NCI-H1092 treated with DMSO at 0.1 percent for 48 hours (cell line): ENCODE results near the gene AMIGO1.
A peak's percentile ranks its signal among the peaks of the same experiment; 100 is the strongest.

Experiments used
- DNase-seq: peaks from one replicate; lab custom pipeline; 2025; lab: John Stamatoyannopoulos, UW

The AMIGO1 gene, protein sequence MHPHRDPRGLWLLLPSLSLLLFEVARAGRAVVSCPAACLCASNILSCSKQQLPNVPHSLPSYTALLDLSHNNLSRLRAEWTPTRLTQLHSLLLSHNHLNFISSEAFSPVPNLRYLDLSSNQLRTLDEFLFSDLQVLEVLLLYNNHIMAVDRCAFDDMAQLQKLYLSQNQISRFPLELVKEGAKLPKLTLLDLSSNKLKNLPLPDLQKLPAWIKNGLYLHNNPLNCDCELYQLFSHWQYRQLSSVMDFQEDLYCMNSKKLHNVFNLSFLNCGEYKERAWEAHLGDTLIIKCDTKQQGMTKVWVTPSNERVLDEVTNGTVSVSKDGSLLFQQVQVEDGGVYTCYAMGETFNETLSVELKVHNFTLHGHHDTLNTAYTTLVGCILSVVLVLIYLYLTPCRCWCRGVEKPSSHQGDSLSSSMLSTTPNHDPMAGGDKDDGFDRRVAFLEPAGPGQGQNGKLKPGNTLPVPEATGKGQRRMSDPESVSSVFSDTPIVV

GRCh38 chr1:109509176-109510134, at the start of gene AMIGO1:
AMIGO1 (minus strand) TSS chr1:109509727; CDS start chr1:109508912, 815 bp downstream.
- peak; percentile 59 for DNase-seq

DNA sequence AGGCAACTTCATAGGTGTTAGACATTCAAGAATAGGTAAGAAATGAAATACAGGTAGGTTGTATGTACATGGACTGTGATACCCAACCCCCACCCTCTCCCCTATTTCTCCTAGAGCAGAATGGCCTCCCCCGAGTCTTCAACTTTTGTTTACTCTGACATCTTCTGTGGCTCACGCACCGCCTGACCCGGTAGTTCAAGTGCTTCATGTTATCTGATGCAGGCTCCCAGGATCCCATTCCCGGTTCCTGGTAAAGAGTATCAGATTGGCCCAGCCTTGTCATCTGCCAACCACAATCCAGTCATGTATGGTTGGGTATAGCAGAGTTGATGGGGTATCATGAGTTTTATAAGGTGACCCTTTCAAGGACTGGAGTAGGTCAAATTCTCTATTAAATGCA, 48.0 kb upstream of the AMIGO1 start:
- DNase-seq = no peak

DNA sequence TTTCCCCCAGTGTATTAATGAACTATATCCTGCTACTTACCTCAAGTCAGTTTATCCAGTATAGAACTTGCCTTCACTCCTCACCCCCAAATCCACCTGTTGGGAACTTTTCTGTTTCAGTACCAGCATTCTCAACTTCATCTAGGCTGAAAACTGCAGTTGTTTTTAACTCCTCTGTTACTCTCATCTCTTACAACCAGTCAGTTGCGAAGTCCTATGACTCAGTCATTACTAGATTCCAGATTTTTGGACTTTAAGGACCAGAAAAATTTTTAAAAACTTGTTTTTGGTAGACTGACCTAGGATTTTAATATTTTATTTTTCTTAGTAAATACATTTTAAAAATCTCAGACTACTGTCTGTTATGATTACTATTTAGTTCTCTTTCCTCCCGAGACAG, 47.0 kb upstream of the AMIGO1 start:
- no peak for DNase-seq

DNA sequence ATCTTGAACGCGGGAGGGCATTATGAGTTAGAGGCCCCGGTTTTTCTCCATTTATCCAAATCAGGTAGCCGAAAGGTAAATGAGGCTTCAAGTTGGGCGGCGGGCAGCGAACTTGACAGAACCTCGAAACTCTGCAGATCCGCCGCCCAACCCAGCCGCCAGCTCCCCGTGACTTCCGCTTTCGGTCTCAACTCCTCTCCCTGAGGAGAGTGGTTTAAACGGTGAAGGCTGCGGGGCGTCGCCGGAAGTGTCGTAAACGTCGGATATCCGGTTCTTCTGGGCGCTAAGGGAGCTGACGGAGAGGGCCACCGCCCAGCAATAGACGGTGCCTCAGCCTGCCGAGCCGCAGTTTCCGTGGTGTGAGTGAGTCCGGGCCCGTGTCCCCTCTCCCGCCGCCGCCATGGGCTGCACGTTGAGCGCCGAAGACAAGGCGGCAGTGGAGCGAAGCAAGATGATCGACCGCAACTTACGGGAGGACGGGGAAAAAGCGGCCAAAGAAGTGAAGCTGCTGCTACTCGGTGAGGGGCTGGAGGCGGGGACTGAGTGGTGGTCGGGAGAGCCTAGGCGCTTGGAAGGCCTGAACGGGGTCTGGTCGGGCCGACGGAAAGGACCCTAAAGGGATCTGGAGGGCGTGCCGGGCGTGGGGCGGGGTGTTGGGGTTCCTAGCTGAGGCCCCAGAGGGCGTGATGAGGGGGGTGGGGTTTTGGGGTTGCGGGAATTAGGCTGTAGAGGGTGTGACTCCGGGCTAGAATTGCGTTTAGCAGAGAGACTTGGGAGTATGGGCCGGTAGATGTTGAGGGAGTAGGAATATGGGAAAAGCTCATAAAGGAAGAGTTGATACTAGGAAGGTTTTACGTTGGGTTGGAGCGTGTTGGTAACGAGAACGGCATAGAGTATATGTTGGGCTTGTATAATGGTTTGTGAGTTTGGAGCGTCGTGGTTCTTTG, 39.1 kb upstream of the AMIGO1 start, which contains the start of gene GNAI3:
Gene GNAI3 (plus strand): TSS at position 295 of the 947 bp plus-strand sequence. CDS start 106 bp downstream, at position 401.
- DNase-seq = peak; percentile 92

- DNase-seq = no peak
These were observed 38.2 kb upstream of the AMIGO1 start for GRCh38 chr1:109547463-109548320.

DNA sequence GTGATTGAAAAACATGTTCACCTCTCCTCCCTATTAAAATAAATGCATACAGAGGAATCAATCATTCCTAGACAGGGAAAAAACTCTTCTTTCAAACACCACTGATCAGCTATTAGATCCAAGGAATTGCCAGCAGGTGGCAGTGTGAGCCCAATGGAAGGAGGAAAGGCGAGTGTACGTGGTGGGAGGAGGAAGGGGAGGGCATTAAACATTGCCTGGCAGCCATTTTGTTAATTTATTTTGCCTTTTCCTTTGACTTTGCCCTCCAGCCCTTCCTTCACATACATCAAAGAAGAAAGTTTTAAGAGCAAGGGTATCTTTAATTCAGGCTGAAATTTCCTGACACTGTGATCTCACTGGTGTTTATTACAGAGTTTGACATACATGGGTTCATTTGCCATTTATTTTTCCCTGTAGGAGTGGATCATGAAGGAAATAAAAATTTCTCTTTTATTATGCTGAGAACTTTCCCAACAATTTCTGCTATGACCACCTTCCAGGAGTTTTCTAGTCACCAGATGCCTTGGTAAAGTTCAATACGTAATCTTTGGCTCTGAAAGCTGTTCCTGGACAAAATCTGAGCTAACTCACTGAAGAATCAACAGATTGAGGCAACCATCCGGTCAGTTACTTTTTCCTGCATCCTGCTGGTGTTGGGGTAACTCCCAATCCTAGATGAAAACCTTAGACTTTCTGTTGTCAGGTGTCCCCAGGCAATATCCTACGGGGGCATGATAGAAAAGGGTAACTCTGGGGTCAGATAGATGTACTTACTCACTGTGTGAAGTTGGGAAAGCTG, 37.0 kb upstream of the AMIGO1 start:
- peak; percentile 93 for DNase-seq

GRCh38 chr1:109543988-109544735, 34.6 kb upstream of the AMIGO1 start:
- no peak for DNase-seq

DNA sequence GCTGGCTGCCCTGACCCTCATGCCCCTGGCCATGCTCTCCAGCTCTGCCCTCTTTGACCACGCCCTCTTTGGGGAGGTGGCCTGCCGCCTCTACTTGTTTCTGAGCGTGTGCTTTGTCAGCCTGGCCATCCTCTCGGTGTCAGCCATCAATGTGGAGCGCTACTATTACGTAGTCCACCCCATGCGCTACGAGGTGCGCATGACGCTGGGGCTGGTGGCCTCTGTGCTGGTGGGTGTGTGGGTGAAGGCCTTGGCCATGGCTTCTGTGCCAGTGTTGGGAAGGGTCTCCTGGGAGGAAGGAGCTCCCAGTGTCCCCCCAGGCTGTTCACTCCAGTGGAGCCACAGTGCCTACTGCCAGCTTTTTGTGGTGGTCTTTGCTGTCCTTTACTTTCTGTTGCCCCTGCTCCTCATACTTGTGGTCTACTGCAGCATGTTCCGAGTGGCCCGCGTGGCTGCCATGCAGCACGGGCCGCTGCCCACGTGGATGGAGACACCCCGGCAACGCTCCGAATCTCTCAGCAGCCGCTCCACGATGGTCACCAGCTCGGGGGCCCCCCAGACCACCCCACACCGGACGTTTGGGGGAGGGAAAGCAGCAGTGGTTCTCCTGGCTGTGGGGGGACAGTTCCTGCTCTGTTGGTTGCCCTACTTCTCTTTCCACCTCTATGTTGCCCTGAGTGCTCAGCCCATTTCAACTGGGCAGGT, 33.9 kb upstream of the AMIGO1 start:
- no peak for DNase-seq

GRCh38 chr1:109542657-109543056, 33.1 kb upstream of the AMIGO1 start:
- no peak for DNase-seq

GRCh38 chr1:109541102-109541501, 31.6 kb upstream of the AMIGO1 start:
- DNase-seq = no peak

DNA sequence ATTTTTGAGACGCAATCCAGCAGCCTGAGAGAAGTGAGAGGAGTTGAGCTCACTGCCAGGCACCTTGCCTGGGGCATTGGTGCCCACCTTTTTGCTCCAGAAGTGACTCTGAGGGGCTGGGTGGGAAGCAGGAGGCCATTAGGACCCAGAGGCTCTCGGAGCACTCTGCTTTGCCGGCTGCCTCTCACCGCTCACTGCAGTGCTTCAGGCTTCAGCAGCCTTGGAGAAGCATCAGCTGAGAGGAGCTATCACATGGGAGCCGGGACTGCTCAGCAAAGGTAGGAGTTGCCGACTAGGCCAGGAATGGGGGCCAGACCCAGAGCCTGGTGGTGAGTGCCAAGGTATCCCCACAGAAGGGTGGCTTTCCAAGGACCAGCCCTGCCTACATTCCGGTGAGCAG, 30.1 kb upstream of the AMIGO1 start, which contains the start of gene GPR61:
Gene GPR61 (plus strand): TSS at position 197 of the 400 bp plus-strand sequence. CDS start 3,151 bp downstream, outside the sequence.
- DNase-seq = no peak

DNA sequence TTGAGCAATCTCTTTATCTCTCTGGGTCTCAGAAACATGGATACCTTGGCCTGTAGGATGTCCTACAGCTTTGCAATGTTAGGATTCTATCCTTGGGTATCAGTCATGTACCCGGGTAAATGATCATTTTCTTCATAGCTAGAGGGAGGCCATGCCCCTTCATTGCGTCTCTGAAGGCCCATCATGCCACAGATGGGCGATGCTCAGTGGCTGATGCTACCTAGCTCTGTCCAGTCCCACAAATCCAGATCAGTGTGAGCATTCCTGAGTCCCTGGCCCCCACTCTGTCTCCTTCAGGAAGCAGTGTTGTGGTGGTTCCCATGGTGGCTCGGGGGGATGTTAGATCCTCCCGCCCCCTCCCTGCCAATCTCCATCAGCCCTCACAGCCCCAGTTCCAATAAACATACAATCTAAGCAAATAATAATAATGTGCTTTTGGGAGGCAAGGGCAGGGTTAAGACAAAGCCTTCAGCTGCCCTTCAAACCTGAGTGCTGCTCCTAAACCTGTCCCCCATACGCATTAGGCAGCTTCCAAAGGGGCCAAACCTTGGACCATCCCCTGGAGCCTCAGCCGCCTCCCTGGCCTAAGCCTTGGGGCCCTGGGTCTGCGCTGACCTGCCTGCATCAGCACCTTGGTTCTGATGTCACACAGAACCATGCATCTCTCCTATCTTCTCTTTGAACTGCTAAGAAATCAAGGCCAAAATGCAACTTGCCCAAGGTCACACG, 29.5 kb upstream of the AMIGO1 start:
- no peak for DNase-seq

GRCh38 chr1:109537450-109538178, 28.1 kb upstream of the AMIGO1 start:
- no peak for DNase-seq

DNA sequence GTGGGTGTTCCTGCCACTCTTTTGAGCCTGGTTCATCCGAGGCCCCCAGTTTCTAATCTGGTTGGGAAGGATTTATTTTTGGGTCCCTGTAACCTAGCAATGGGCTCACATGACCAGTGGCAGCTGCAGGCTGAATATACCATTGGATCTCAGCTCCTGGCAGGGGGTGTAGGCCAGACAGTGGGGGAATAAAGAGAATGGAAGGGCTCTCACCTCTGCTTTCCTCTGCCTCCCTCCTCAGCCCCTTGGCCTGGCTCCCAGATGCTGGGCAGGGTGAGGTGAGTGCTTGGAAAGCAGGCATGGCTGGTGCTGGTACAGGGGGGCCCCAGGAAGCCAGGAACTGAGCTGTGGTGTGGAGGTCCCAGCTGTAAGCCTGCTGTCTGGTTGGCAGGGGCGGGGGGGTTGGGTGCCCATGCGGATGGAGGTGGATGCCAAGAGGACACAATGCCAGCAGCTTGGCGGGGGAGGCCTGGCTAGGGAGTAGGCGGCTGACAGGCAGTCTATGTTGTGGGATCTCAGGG, 26.5 kb upstream of the AMIGO1 start:
- peak; percentile 89 for DNase-seq

- no peak for DNase-seq
These were observed 26.0 kb upstream of the AMIGO1 start for GRCh38 chr1:109535481-109535880.

DNA sequence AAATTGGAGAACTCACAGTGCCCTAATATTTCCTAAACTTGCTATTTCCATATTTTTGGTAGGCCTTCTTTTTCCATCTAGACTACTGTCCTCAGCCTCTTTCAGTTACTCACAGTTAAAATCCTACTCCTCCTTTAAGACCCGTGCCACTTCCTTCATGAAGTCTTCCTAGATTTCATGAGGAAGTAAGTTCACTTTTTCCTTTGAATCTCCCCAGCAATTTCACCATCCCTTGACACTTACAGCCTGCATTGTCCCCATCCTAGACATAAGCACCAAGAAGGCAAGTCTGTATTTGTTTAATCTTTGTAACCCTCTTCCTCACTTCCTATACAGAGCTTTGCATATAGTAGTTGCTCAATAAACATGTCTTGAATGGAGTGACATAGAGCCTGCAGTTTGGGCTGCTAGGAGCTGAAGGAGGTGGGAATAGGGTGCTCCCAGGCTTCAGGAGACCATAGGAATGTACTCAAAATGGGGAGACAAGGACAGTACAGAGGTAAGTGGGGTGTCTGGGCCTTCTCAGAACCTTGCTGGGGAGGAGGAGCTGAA, 24.9 kb upstream of the AMIGO1 start:
- DNase-seq = no peak
